Activated CD4-positive, alpha-beta T cell treated with anti-CD3 and anti-CD28 coated beads, Interleukin-2, amount 10 ng/mL, durations not matched to agents 7 days and 5 days (primary cell): Measurements from ENCODE around the gene PPP4R4. TPM values are rescaled to one million over a fixed set of nuclear protein-coding genes. Genes with fewer than 3 reads are reported as not detected.

Experiments
- CTCF ChIA-PET: fragments of 350-600 bp; sonication (Branson Sonifier 250); formaldehyde crosslinking; loops from one replicate; lab custom pipeline; 2021; ENCODE audit warnings: antibody characterized with exemption; lab: Charles Lee
- POLR2A ChIA-PET: fragments of 350-600 bp; sonication (Branson Sonifier 250); formaldehyde crosslinking; loops from one replicate; lab custom pipeline; 2021; ENCODE audit warnings: antibody characterized with exemption; lab: Charles Lee
- DNase-seq: peaks from one replicate; pipeline ENCODE4 v3.0.0-alpha.2; 2020
- H3K27ac Mint-ChIP-seq: one replicate; pipeline ENCODE4 v1.8.0; 2021; ENCODE audit warnings: mild to moderate bottlenecking, moderate library complexity, mixed read lengths
- H3K27me3 Mint-ChIP-seq: one replicate; pipeline ENCODE4 v1.8.0; 2021; ENCODE audit warnings: mixed read lengths
- H3K36me3 Mint-ChIP-seq: one replicate; pipeline ENCODE4 v1.8.0; 2021; ENCODE audit warnings: low read depth, mixed read lengths
- H3K4me1 Mint-ChIP-seq: one replicate; pipeline ENCODE4 v1.8.0; 2021; ENCODE audit warnings: mixed read lengths
- H3K4me3 Mint-ChIP-seq: one replicate; pipeline ENCODE4 v1.8.0; 2021; ENCODE audit warnings: mild to moderate bottlenecking, moderate library complexity, mixed read lengths
- H3K9me3 Mint-ChIP-seq: one replicate; pipeline ENCODE4 v1.8.0; 2021; ENCODE audit warnings: mixed read lengths
- total RNA-seq, 2 experiments: library from RNA; stranded (reverse); gene quantifications; one replicate each; pipeline ENCODE4 v1.2.3, GENCODE V29; 2021

Gene PPP4R4
- total RNA-seq, 2 experiments from 2014 or later, result 3.0 to 3.7 TPM

DNA sequence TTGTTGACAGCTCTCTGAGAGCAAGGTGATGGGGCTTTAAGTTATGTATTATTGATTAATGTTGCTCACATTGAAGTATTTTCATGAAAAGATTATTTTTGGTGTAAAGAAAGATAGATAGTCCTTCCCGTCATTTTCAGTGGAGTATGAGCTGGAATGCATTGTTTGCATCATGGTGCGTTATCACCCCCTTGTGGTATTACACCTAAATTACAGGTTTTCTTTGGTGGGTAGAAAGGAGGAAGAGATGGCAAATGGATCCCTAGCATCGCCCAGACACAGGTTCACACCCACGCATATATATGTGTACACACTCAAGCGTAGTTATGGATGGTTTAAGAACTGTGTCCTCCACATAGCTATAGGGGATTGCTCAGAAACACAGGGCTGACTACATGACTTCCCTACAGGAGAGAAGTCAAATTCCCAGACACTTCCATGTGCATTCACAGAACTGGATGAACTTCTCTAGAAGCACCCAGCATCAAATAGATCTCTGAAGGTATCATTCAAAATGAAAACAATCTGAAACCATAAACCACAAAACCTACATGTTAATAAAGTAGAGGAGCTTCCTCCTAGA is 133.4 kb downstream of the PPP4R4 start:
- POLR2A ChIA-PET, result no interaction called here
- H3K27ac Mint-ChIP-seq, result no peak overlapping the region

DNA sequence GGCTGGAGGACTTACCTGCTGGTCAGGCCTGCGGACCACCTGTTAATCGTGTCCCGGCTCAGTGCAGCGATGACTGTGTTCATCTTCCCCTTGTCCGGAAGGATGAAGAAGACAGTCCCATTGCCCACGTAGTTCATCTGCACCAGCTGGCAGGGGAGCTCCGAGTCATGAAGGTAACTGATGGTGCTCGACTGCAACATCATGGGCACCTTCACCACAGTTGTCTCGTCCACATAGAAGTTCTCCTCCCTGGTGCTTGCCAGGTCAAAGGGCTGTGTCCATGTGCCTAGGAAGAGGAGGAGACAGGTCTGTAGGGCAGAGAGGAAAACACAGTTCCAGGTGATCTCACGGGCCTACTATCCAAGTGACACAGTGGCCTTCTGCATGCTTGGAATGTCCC is 135.6 kb downstream of the PPP4R4 start:
- CTCF ChIA-PET, result no interaction called here
- Mint-ChIP-seq H3K36me3 (no peaks in the 10 kb centered on the region), H3K9me3 (peaks cover 12% of the 10 kb centered on the region), H3K4me1 (no peaks in the 10 kb centered on the region), H3K27ac (no peak overlapping the region), H3K27me3 (no peaks in the 10 kb centered on the region), H3K4me3 (no peak overlapping the region)
- POLR2A ChIA-PET, result no interaction called here
- DNase-seq, result no peak

More for the DNA sequence above, 133.4 kb downstream of the PPP4R4 start:
- Mint-ChIP-seq H3K4me1 (no peaks in the 10 kb centered on the region), H3K27me3 (no peaks in the 10 kb centered on the region), H3K9me3 (peaks cover 15% of the 10 kb centered on the region), H3K4me3 (no peak overlapping the region), H3K36me3 (no peaks in the 10 kb centered on the region)
- CTCF ChIA-PET, result no interaction called here
- no peak for DNase-seq

DNA sequence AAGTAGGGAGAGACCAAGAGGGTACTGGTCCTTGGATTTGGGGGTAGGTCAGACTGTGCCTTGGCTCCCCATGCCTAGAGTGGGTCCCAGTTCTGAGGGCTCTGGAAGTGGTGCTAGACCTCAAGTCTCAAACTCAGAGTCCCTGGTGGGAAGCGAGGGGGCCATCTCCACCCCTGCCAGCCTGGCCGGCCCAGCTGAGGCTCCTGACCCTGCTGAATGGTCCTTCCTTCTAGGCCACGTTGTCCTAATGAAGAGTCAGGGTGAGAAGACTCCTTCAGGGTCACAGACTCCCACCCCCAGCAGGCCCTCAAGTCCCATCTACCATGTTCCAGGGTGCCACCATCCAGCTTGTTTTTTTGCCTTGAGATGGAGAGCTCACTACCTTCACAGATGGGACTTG is 136.1 kb downstream of the PPP4R4 start:
- no peaks in the 10 kb centered on the region for H3K27me3 Mint-ChIP-seq
- H3K4me3 Mint-ChIP-seq, result no peak overlapping the region
- no peak overlapping the region for H3K27ac Mint-ChIP-seq
- ChIA-PET CTCF (no interaction called here), POLR2A (no interaction called here)
- H3K9me3 Mint-ChIP-seq, result peaks cover 12% of the 10 kb centered on the region
- no peaks in the 10 kb centered on the region for H3K36me3 Mint-ChIP-seq
- H3K4me1 Mint-ChIP-seq, result no peaks in the 10 kb centered on the region
- no peak for DNase-seq

DNA sequence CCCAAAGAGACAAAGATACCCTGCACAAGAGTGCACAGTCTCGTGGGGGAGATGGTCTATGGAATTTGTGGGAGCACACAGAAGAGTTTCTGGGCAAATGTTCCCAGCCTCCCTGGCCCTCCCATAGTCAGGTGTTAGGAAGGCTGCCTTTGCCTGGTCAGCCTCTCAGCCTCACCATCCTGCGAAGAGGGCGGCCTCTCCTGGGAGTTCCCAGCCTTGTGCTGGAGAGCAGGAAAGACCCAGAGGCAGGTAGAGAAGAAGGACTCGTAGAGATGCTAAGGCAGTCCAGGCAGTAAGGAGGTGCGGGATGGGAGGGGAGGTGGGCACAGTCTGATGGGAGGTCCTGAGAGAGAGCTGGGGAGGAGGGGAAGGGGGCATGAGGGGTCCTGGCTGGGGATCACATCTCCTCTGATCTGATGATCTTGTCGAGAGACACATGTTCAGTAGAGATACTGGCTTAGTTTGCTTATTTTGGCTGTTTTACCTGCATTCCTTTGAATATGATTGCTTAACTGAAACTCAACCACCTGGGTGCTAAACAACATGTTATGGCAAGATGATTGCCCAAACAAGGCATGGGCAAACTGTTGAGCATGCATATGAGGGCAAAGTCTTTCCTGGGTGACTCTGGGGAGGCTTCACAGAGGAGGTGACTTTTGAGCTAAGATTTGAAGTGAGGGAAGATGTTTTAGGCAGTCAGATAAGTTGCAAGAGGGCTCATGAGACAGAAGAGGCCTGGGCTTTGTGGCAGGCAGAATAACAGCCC is 138.5 kb downstream of the PPP4R4 start:
- CTCF ChIA-PET, result no interaction called here
- DNase-seq, result no peak
- Mint-ChIP-seq H3K27me3 (no peaks in the 10 kb centered on the region), H3K9me3 (peaks cover 3% of the 10 kb centered on the region), H3K36me3 (no peaks in the 10 kb centered on the region), H3K4me1 (no peaks in the 10 kb centered on the region), H3K27ac (no peak overlapping the region), H3K4me3 (no peak overlapping the region)
- POLR2A ChIA-PET, result no interaction called here

DNA sequence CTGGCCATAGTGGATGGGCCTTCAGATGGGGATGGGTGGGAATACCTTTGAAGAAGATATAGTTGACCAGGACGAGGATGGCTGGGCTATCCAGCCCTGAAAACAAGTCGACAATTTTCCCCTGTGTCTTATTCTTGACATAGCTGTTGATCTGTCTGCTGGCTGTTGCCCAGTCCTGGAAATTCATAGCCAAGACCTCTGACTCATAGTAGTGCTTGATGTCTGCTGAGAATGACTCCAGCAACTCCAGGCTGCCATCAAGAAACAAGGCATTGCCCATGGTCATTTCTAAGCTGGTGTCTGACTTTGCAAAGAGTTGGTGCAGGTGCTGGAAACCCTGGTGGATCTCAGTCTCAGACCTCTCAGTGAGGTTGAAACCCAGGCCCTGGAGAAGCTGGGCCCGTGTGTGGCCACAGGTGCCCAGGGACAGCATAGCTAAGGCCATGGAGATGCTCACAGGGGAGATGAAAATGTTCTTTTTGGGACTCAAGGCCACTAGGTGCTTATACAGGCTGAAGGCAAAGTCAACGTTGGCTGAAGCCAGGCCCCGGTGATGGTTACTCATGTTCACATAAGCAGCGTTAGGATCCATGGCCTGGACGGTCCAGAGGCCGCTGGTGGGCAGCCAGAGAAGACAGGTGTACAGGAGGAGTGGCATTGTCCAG is 140.0 kb downstream of the PPP4R4 start:
- POLR2A ChIA-PET, result no interaction called here
- no peak for DNase-seq
- H3K4me3 Mint-ChIP-seq, result no peak overlapping the region
- peaks cover 2% of the 10 kb centered on the region for H3K27me3 Mint-ChIP-seq
- no peaks in the 10 kb centered on the region for H3K9me3 Mint-ChIP-seq
- no peaks in the 10 kb centered on the region for H3K4me1 Mint-ChIP-seq
- H3K27ac Mint-ChIP-seq, result no peak overlapping the region
- CTCF ChIA-PET, result no interaction called here
- no peaks in the 10 kb centered on the region for H3K36me3 Mint-ChIP-seq

DNA sequence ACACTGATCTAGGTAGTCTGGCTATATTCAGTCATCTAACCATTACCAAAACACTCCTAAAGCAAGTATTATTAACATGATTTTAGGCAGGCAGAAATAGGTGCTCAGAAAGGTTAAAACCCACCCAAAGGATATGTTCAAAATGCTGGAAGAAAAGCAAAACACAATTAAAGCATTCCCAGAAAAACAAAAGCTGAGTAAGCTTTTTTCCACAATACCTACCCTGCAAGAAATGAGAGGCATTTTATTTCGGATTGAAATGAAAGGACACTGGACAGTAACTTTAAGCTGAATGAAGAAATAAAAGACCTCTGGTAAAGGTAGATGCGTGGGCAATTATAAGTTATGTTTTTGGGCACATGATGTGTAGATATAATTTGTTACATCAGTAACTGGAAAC is 140.8 kb downstream of the PPP4R4 start:
- DNase-seq, result no peak
- ChIA-PET POLR2A (no interaction called here), CTCF (no interaction called here)
- no peak overlapping the region for H3K4me3 Mint-ChIP-seq
- no peaks in the 10 kb centered on the region for H3K36me3 Mint-ChIP-seq
- H3K27me3 Mint-ChIP-seq, result peaks cover 2% of the 10 kb centered on the region
- no peaks in the 10 kb centered on the region for H3K4me1 Mint-ChIP-seq
- no peaks in the 10 kb centered on the region for H3K9me3 Mint-ChIP-seq
- no peak overlapping the region for H3K27ac Mint-ChIP-seq

DNA sequence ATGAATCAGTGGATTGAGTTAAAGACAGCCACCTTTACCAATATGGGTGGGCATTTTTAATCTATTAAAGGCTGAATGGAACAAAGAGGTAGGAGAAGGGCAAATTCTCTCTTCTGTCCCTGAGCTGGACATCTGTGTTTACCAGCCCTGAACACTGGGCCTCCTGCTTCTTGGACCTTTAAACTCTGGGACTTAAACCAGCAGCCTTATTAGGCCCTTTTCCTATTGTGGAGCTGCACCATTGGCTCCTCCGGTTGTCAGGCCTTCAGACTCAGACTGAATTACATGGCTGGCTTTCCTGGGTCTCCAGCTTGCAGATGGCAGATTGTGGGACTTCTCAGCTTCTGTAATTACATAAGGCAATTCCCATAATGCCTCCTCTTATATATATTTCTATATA is 142.6 kb downstream of the PPP4R4 start:
- H3K9me3 Mint-ChIP-seq, result no peaks in the 10 kb centered on the region
- H3K27ac Mint-ChIP-seq, result no peak overlapping the region
- POLR2A ChIA-PET, result no interaction called here
- H3K4me3 Mint-ChIP-seq, result no peak overlapping the region
- CTCF ChIA-PET, result no interaction called here
- H3K27me3 Mint-ChIP-seq, result peaks cover 2% of the 10 kb centered on the region
- no peaks in the 10 kb centered on the region for H3K4me1 Mint-ChIP-seq
- H3K36me3 Mint-ChIP-seq, result no peaks in the 10 kb centered on the region
- no peak for DNase-seq

DNA sequence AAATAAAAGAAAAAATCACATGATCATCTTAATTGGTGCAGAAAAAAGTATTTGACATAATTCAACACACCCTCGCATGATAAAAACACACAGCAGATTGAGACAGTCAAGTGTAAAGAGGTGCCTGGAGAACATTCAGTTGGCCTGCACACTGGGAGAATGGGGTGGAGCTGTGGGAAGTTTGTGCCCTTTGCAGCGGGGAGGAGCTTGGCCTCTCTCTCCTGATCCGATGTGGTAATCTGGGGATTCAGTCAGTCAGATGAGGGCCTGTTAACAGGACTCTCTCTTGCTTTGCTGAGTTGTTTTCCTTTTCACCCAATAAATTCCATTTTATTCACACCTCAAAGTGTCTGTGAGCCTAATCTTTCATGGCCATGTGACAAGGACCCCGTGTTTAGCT is 143.1 kb downstream of the PPP4R4 start:
- CTCF ChIA-PET, result no interaction called here
- no peak overlapping the region for H3K27ac Mint-ChIP-seq
- POLR2A ChIA-PET, result no interaction called here
- DNase-seq, result no peak
- H3K27me3 Mint-ChIP-seq, result peaks cover 2% of the 10 kb centered on the region
- no peak overlapping the region for H3K4me3 Mint-ChIP-seq
- H3K9me3 Mint-ChIP-seq, result no peaks in the 10 kb centered on the region
- no peaks in the 10 kb centered on the region for H3K36me3 Mint-ChIP-seq
- no peaks in the 10 kb centered on the region for H3K4me1 Mint-ChIP-seq

DNA sequence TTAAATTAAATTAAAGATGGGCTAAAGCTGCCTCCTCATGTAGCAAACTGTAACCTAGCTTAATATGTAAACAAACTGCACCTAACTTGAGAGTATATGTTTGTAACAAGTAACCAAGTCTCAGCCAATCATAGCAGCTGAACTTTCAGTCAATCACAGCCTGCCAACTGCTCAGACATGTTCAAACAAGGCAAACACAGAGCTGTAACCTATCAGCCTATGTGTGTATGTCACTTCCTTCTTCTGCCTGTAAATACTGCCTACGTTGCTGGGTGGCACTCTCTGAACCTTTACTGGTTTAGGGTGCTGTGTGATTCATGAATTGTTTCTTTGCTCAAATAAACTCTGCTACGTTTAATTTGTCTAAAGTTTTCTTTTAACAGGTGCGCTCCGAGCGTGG is 146.1 kb downstream of the PPP4R4 start:
- Mint-ChIP-seq H3K36me3 (no peaks in the 10 kb centered on the region), H3K4me1 (no peaks in the 10 kb centered on the region), H3K27me3 (peaks cover 2% of the 10 kb centered on the region), H3K4me3 (no peak overlapping the region), H3K27ac (no peak overlapping the region), H3K9me3 (no peaks in the 10 kb centered on the region)
- ChIA-PET CTCF (no interaction called here), POLR2A (no interaction called here)
- no peak for DNase-seq

DNA sequence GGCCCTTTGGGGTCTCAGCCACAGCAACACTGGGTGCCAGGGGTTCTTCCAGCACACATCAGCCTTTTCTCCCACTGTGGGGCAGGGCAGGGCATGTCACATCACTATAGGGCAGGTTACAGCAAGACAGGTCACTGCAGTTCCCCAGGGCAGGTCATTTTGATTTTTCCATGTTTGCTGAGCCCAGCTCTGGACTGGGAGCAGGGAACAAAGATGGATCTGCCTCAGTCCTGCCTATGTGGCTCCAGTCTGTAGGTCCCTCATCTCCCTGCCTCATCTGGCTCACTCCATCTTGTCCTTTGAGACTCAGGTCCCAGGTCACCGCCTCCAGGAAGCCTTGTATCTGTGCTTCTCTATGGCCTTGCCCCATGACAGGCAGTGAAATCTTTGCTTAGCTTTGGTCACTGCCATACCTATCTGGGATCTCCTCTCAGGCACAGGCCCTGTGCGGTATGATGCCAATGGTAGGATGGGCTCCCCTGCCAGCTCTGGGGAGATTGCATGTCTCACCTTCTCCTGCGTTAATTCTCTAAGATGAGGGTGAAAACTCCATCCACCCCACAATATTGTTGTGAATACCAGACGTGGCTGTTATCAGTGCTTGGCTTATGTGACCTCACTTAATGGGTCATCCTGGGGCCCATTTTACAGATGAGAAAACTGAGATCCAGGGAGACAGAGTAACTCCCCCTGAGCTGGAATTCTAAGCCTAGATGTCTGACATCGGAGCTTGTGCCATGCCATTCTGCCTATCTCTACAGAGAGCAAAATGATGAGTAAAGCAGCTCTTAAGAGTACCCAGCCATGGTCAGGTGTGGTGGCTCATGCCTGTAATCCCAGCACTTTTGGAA is 147.5 kb downstream of the PPP4R4 start:
- no peaks in the 10 kb centered on the region for H3K4me1 Mint-ChIP-seq
- ChIA-PET POLR2A (no interaction called here), CTCF (interaction anchor here (1.5 kb wide), 1 partner anchor 9 kb away, joined by 4 read pairs; no protein-coding TSS in a partner anchor)
- H3K27ac Mint-ChIP-seq, result no peak overlapping the region
- no peak overlapping the region for H3K4me3 Mint-ChIP-seq
- no peak for DNase-seq
- peaks cover 2% of the 10 kb centered on the region for H3K27me3 Mint-ChIP-seq
- H3K36me3 Mint-ChIP-seq, result no peaks in the 10 kb centered on the region
- no peaks in the 10 kb centered on the region for H3K9me3 Mint-ChIP-seq

DNA sequence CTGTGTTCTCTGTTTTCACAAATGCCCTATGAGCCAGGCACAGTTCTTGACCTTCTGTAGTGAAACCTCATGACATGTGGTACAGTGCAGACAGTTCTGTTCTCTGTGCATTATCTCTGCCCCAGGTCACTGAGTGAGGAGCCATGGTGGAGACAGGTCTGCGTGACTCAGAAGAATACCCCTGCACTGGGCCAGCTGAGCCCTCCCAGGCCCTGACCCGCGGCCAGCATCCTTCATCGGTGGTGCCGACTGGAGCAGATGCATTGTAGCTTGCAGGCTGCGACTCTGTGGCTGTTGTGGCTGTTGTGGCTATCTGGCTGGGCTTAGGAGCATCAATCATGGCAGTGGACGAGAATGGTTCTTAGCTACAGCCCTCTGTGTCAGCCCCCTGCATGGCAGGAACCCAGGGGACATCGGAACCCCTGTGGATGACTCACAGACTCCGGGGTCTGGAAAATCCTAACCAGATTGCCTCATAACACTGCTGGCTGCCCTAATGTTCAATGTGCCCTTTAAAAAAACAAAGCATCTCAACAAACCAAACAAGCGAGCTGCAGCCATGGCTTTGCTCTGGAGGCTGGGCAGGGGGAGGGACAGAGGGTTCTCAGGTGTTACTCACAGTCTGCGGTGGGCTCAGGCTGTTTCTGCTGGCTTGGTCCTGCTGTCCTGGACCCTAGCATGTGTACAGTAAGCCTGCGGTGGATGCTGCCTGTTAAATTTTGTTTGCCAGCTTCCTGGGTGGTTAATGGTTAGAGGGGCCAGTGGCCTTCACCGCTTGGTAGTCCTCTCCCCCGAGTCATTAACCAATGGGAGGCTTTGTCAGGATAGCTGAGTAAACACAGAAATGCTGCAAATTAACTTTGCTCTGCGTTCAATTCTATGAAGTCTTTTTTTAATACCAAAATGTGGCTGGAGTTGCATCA is 148.8 kb downstream of the PPP4R4 start, which contains the start of gene SERPINA6:
Gene SERPINA6, minus strand, starts transcription at position 689 of the 923 bp plus-strand sequence. CDS start 8,688 bp downstream, outside the sequence.
- DNase-seq, result no peak
- CTCF ChIA-PET, result interaction anchor here (1.0 kb wide), 1 partner anchor 13 kb away, joined by 3 read pairs; no protein-coding TSS in a partner anchor
- no peaks in the 10 kb centered on the region for H3K36me3 Mint-ChIP-seq
- POLR2A ChIA-PET, result no interaction called here
- no peaks in the 10 kb centered on the region for H3K9me3 Mint-ChIP-seq
- no peak within 1 kb of the TSS for H3K4me3 Mint-ChIP-seq
- H3K27ac Mint-ChIP-seq, result no peak within 1 kb of the TSS
- peaks cover under 1% of the 10 kb centered on the region for H3K27me3 Mint-ChIP-seq
- H3K4me1 Mint-ChIP-seq, result no peaks in the 10 kb centered on the region

DNA sequence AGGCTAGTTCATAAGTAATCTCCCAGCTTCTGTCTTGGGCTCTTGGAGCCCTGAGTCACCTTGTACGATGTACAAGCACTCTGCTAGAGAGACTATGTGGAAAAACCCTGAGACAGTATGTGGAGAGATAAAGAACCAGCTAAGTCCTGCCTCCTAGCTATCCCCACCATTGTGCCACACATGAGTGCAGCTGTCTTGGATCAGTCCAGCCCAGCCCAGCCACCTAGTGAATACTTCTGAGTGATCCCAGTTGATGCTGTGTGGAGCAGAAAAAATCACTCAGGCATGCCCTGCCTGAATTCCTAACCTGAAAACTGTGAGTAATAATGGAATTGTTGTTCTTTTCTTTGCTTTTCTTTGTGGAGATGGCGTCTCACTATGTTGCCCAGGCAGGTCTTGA is 154.1 kb downstream of the PPP4R4 start:
- Mint-ChIP-seq H3K36me3 (no peaks in the 10 kb centered on the region), H3K27me3 (no peaks in the 10 kb centered on the region), H3K27ac (no peak overlapping the region), H3K9me3 (peaks cover 2% of the 10 kb centered on the region), H3K4me1 (no peaks in the 10 kb centered on the region), H3K4me3 (no peak overlapping the region)
- ChIA-PET CTCF (no interaction called here), POLR2A (no interaction called here)
- DNase-seq, result no peak
